AG10803 (cell line): ENCODE data around the gene ENTPD3.

Source experiments
- DNase-seq: peaks from one replicate; pipeline ENCODE4 v3.0.0; 2010; ENCODE audit warnings: low read depth
- H3K4me3 ChIP-seq: 2 replicates; pipeline ENCODE4 v1.5.1; 2011; ENCODE audit warnings: mild to moderate bottlenecking, low read length, control low read depth
- TF ChIP-seq, protein P1 (sequence below): conservative IDR thresholded peaks from 2 replicates; pipeline ENCODE4 v1.5.1; 2011; ENCODE audit warnings: mild to moderate bottlenecking, low read length, control low read depth, inconsistent platforms

ENTPD3 gene

DNA sequence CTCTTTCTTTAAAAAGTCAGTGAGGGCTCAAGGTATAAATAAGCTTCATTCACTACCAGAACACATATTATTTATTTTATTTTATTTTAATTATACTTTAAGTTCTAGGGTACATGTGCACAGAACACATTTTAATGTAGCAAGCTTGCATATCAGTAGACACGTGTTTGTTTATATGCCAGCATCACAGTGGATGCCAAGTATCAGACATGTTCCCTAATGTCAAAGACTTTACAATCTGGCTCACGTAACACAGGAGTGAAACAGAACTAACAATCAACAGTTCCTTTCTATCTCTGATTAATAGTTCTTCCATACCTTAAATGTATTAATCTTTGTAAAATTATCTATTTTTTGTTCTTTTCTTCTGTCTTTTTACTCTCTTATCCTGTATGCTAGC is 23.3 kb upstream of the ENTPD3 start:
- no peak for DNase-seq
- TF ChIP-seq, protein P1, sequence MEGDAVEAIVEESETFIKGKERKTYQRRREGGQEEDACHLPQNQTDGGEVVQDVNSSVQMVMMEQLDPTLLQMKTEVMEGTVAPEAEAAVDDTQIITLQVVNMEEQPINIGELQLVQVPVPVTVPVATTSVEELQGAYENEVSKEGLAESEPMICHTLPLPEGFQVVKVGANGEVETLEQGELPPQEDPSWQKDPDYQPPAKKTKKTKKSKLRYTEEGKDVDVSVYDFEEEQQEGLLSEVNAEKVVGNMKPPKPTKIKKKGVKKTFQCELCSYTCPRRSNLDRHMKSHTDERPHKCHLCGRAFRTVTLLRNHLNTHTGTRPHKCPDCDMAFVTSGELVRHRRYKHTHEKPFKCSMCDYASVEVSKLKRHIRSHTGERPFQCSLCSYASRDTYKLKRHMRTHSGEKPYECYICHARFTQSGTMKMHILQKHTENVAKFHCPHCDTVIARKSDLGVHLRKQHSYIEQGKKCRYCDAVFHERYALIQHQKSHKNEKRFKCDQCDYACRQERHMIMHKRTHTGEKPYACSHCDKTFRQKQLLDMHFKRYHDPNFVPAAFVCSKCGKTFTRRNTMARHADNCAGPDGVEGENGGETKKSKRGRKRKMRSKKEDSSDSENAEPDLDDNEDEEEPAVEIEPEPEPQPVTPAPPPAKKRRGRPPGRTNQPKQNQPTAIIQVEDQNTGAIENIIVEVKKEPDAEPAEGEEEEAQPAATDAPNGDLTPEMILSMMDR: no peak
- no peak overlapping the region for H3K4me3 ChIP-seq

DNA sequence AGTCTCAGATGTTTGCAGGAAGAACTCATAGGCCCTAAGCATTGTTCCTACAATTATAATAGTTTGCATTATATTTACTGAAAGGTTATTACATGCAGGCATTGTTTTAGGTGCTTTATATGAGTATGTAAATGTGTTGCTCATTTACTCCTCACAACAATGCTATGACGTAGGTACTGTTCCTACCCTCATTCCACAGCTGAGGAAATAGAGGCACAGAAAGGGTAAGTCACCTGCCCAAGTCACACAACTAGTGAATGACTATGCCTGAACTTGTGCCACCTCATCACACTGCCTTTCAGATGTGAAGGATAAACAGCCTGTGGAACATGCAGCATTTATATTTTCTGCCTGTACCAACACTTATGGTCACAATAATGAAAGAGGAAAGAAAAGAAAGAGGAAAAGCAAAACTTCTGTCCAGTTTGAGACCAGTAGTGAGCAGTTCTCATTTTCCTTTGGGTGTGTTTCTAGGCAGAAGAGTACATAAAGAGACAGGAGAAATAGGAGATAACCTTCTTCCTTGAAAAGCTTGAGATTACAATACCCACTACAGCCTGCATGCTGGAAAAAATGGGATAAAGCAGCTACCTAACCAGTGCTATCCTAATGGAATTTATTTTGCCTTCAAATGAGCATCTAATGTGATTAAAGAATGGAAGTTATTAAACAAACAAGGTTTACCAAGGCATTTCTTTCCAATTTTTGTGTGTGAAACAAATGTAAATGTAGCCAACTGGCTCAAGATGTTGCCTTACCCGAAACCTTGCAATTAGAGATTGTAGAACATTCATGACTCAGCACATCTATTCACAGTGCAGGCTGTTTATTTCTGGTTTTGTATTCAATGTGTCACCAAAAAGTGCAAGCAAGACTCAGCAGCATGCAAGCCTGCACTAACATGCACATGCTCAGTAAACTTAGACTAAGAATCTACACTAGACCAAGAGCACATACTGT is 20.5 kb upstream of the ENTPD3 start:
- TF ChIP-seq, protein P1: no peak
- H3K4me3 ChIP-seq: no peak overlapping the region
- no peak for DNase-seq

DNA sequence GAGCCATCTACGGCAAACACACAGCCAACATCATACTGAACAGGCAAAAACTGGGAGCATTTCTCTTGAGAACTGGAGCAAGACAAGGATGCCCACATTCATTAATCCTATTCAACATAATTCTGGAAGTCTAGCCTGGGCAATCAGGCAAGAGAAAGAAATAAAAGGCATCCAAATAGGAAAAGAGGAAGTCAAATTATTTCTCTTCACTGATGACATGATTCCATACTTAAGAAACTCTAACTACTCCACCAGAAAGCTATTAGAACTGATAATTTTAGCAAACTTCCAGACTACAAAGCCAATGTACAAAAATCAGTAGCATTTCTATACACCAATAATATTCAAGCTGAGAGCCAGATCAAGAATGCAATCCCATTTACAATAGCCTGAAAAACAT is 17.3 kb upstream of the ENTPD3 start:
- TF ChIP-seq, protein P1: no peak
- no peak for DNase-seq
- no peak overlapping the region for H3K4me3 ChIP-seq

DNA sequence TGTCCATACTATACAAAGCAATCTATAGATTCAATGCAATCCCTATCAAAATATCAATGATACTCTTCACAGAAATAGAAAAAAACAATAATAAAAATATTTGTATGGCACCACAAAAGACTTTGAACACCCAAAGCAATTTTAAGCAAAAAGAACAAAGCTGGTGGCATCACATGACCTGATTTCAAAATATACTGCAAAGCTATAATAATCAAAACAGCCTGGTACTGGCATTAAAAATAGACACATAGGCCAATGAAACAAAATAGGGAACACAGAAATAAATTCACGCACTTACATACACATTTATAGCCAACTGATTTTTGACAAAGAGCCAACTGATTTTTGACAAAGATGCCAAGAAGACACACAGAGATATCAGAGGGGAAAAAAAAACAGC is 9.2 kb upstream of the ENTPD3 start:
- TF ChIP-seq, protein P1: no peak
- no peak for DNase-seq
- no peak overlapping the region for H3K4me3 ChIP-seq

DNA sequence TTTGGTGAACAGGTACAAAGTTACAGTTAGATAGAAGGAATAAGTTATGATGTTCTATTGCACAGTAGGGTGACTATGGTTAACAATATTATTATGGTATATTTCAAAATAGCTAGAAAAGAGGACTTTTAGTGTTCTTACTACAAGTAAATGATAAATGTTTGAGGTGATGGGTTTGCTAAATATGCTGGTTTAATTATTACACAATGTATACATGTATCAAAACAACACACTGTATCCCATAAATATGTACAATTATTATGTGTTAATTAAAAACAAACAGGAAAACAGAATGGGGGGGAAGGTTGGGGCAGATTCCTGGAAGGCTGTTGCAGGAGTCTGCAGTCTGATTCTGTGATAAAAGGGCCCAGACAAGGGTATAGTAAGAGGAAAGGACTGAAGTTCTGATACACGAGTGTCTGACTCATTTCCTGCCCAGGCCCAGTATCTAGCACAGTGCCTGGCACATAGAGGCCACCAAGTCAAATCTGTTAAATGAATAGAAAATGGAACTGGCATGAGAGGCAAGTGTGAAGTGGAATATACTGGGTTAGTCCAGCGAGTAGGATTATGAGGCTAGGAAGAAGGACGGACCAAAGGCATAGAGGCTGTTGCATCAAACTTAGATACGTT is 7.2 kb upstream of the ENTPD3 start:
- no peak overlapping the region for H3K4me3 ChIP-seq
- TF ChIP-seq, protein P1: no peak
- DNase-seq: no peak

DNA sequence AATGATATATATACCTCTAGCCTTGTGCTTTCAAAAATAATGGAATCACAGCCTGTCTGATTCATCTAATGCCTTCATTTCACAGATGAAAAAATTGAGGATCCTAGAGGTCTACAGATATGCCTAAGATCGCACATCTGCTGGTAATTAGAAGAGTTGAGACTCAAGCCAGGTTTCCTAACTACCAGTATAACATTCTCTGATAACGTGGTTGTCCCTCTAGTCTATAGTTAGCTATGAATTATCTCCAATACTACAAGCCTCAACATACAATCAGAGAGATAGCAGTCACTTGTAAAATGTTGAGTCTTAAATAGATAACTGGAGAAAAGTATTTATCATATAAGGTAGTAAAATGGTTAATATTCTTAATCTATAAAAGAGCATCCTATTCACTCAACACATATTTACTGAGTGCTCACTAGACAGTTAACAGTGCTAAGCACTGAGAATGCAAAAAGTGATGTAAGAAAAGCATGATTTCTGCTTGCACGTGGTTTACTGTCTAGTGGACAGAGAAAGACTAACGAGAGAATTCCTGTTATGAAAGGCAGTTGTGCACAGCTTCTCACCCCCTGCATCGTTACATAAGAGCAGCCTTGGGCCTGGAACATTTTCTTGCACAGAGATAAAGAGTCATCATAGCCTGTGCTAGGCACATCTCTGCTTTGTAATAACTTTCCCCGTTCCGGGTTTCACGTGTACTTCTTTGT is 4.9 kb upstream of the ENTPD3 start:
- no peak for DNase-seq
- TF ChIP-seq, protein P1: no peak
- no peak overlapping the region for H3K4me3 ChIP-seq
